HCT116 (cell line): Measurements from ENCODE around the gene YWHAQ. TPM values are rescaled to one million over a fixed set of nuclear protein-coding genes. Genes with fewer than 3 reads are reported as not detected.

Experiments
- ATAC-seq: fragments of 200-7000 bp; cut with Tn5 transposase; 2 replicates; pipeline ENCODE4 v1.9.1; 2020; ENCODE audit warnings: mild to moderate bottlenecking, moderate library complexity
- BruUV-seq: library from RNA; stranded (reverse); fragments of 400-500 nt; replicated peaks from 2 replicates; lab custom pipeline; 2021; lab: Mats Ljungman, UMichigan
- CTCF ChIA-PET: fragments of 300-600 bp; sonication (Branson Sonifier 250); formaldehyde crosslinking; loops from one replicate; lab custom pipeline; 2021; ENCODE audit warnings: antibody characterized with exemption; lab: Charles Lee
- POLR2A ChIA-PET: fragments of 300-600, 350-600 bp; sonication (Branson Sonifier 250); formaldehyde crosslinking; loops from one replicate; lab custom pipeline; 2021; ENCODE audit warnings: antibody characterized with exemption; lab: Charles Lee
- RAD21 ChIA-PET, 2 experiments: fragments of 300-600 bp; sonication (Branson Sonifier 250); formaldehyde crosslinking; loops; one replicate each; lab custom pipeline; 2023; ENCODE audit warnings: low total read pairs in 2 of 2; ENCODE audit not compliant: uncharacterized antibody in 2 of 2, unreplicated experiment in 2 of 2, low non-redundant PET in 1 of 2; lab: Charles Lee
- DNase-seq: peaks from one replicate; pipeline ENCODE4 v3.0.0-alpha.2; 2010; ENCODE audit warnings: low read depth, low spot score
- H2AFZ ChIP-seq: fragments of 200-600 bp; shearing (Covaris generic), sonication (generic); 2 replicates; pipeline ENCODE4 v1.6.1; 2017; ENCODE audit warnings: low read depth, mixed run types, mixed read lengths, antibody characterized with exemption, low read length; ENCODE audit not compliant: poor library complexity, severe bottlenecking
- H3K27ac ChIP-seq: 2 replicates; pipeline ENCODE4 v1.5.1; 2012; ENCODE audit warnings: low read depth, low read length
- H3K27me3 ChIP-seq: fragments of 200-600 bp; sonication (generic); 2 replicates; pipeline ENCODE4 v1.6.1; 2016; ENCODE audit warnings: mixed run types, low read length, mixed read lengths; ENCODE audit not compliant: insufficient read depth
- H3K36me3 ChIP-seq, 2 experiments: fragments of 200-500 bp in 1 of 2; fragments of 200-600 bp in 1 of 2; sonication (Bioruptor generic) in 1 of 2; sonication (generic) in 1 of 2; 2 replicates each; pipeline versions ENCODE4 v1.5.1 to v1.6.1; 2014 to 2016; ENCODE audit warnings: low read length in 2 of 2, inconsistent platforms in 1 of 2, mixed read lengths in 1 of 2, mixed run types in 1 of 2; ENCODE audit not compliant: insufficient read depth in 2 of 2, control insufficient read depth in 1 of 2
- H3K4me1 ChIP-seq, 2 experiments: fragments of 200-600 bp in 1 of 2; sonication (generic) in 1 of 2; 2 replicates each; pipeline versions ENCODE4 v1.5.1 to v1.6.1; 2012 to 2017; ENCODE audit warnings: low read length in 2 of 2, inconsistent platforms in 1 of 2, mild to moderate bottlenecking in 1 of 2, mixed read lengths in 1 of 2, mixed run types in 1 of 2, moderate library complexity in 1 of 2; ENCODE audit not compliant: insufficient read depth in 2 of 2, control insufficient read depth in 1 of 2
- H3K4me2 ChIP-seq: fragments of 200-600 bp; sonication (generic); 2 replicates; pipeline ENCODE4 v1.6.1; 2017; ENCODE audit warnings: mixed run types, low read length, mixed read lengths
- H3K4me3 ChIP-seq, 2 experiments: fragments of 200-600 bp in 1 of 2; sonication (generic) in 1 of 2; replicated peaks in 1 of 2; 2 replicates each; pipeline ENCODE4 v1.5.1; 2011 to 2016; ENCODE audit warnings: low read length in 2 of 2, control low read depth in 1 of 2, low read depth in 1 of 2, mild to moderate bottlenecking in 1 of 2, mixed read lengths in 1 of 2, mixed run types in 1 of 2
- H3K79me2 ChIP-seq: fragments of 200-600 bp; sonication (generic); 2 replicates; pipeline ENCODE4 v1.6.1; 2017; ENCODE audit warnings: mild to moderate bottlenecking, mixed run types, low read length, moderate library complexity, mixed read lengths; ENCODE audit not compliant: insufficient read depth
- H3K9ac ChIP-seq: fragments of 200-600 bp; sonication (generic); 2 replicates; pipeline ENCODE4 v1.6.1; 2016; ENCODE audit warnings: low read length, mixed read lengths
- H3K9me2 ChIP-seq: fragments of 200-600 bp; sonication (generic), shearing (Covaris generic); 2 replicates; pipeline ENCODE4 v1.6.1; 2017; ENCODE audit warnings: mixed run types, mild to moderate bottlenecking, moderate library complexity; ENCODE audit not compliant: insufficient read depth
- H3K9me3 ChIP-seq, 2 experiments: fragments of 200-500 bp in 1 of 2; fragments of 200-600 bp in 1 of 2; sonication (Bioruptor generic) in 1 of 2; sonication (generic) in 1 of 2; 2 replicates each; pipeline ENCODE4 v1.6.1; 2014 to 2017; ENCODE audit warnings: low read length in 2 of 2, mixed read lengths in 2 of 2, inconsistent platforms in 1 of 2, low read depth in 1 of 2, mild to moderate bottlenecking in 1 of 2, mixed run types in 1 of 2, moderate library complexity in 1 of 2; ENCODE audit not compliant: control insufficient read depth in 1 of 2, insufficient read depth in 1 of 2
- H4K20me1 ChIP-seq: fragments of 200-600 bp; sonication (generic), shearing (Covaris generic); 2 replicates; pipeline ENCODE4 v1.6.1; 2017; ENCODE audit warnings: mixed run types, mild to moderate bottlenecking, moderate library complexity; ENCODE audit not compliant: insufficient read depth
- ATF3 ChIP-seq: IDR thresholded peaks from 2 replicates; pipeline ENCODE4 v1.6.1; 2012
- CBX3 ChIP-seq: IDR thresholded peaks from 2 replicates; pipeline ENCODE4 v1.6.1; 2012; ENCODE audit warnings: low read depth
- CEBPB ChIP-seq: IDR thresholded peaks from 2 replicates; pipeline ENCODE4 v1.6.1; 2012; ENCODE audit warnings: low read depth
- EGR1 ChIP-seq: IDR thresholded peaks from 2 replicates; pipeline ENCODE4 v1.6.1; 2012; ENCODE audit warnings: low read depth
- ELF1 ChIP-seq: IDR thresholded peaks from 2 replicates; pipeline ENCODE4 v1.6.1; 2012; ENCODE audit warnings: low read depth, borderline replicate concordance
- EZH2 ChIP-seq: fragments of 200-600 bp; sonication (generic); IDR thresholded peaks from 2 replicates; pipeline ENCODE4 v1.6.1; 2017; ENCODE audit warnings: antibody characterized with exemption, mixed run types
- FOSL1 ChIP-seq: IDR thresholded peaks from 2 replicates; pipeline ENCODE4 v1.6.1; 2012; ENCODE audit warnings: low read depth
- JUND ChIP-seq: IDR thresholded peaks from 2 replicates; pipeline ENCODE4 v1.6.1; 2012
- MAX ChIP-seq: IDR thresholded peaks from 2 replicates; pipeline ENCODE4 v1.6.1; 2012
- POLR2A ChIP-seq: IDR thresholded peaks from 2 replicates; pipeline ENCODE4 v1.7.0; 2011; ENCODE audit warnings: borderline replicate concordance; ENCODE audit not compliant: insufficient read depth, insufficient read length; ENCODE audit errors: extremely low read depth
- POLR2AphosphoS5 ChIP-seq: IDR thresholded peaks from 2 replicates; pipeline ENCODE4 v1.6.1; 2011; ENCODE audit warnings: mild to moderate bottlenecking, low read depth, low read length, moderate library complexity
- RAD21 ChIP-seq: IDR thresholded peaks from 2 replicates; pipeline ENCODE4 v1.6.1; 2012; ENCODE audit warnings: low read depth, mild to moderate bottlenecking
- SIN3A ChIP-seq: IDR thresholded peaks from 2 replicates; pipeline ENCODE4 v1.6.1; 2012; ENCODE audit warnings: low read depth
- SRF ChIP-seq: IDR thresholded peaks from 2 replicates; pipeline ENCODE4 v1.6.1; 2012; ENCODE audit warnings: low read depth
- TCF7L2 ChIP-seq: IDR thresholded peaks from 2 replicates; pipeline ENCODE4 v1.7.0; 2011; ENCODE audit warnings: borderline replicate concordance, inconsistent platforms; ENCODE audit not compliant: insufficient read depth, insufficient read length; ENCODE audit errors: extremely low read depth
- YY1 ChIP-seq: IDR thresholded peaks from 2 replicates; pipeline ENCODE4 v1.6.1; 2011; ENCODE audit warnings: low read length, low read depth, moderate library complexity, mild to moderate bottlenecking; ENCODE audit not compliant: insufficient replicate concordance; ENCODE audit errors: extremely low read depth
- ZBTB33 ChIP-seq: IDR thresholded peaks from 2 replicates; pipeline ENCODE4 v1.6.1; 2011; ENCODE audit warnings: mild to moderate bottlenecking, low read length, moderate library complexity; ENCODE audit not compliant: insufficient replicate concordance; ENCODE audit errors: extremely low read depth
- ZFX ChIP-seq: fragments of 450-650 bp; IDR thresholded peaks from 2 replicates; pipeline ENCODE4 v1.6.1; 2017
- ZNF274 ChIP-seq: fragments of 200-500 bp; sonication (Bioruptor generic); IDR thresholded peaks from 2 replicates; pipeline ENCODE4 v1.6.1; 2014; ENCODE audit warnings: mild to moderate bottlenecking, low read depth, low read length, inconsistent platforms
- intact Hi-C: fragments of 100-400 bp; cut with micrococcal nuclease; formaldehyde crosslinking; loops from 2 replicates; pipeline ENCODE4 v1.10.0; 2022
- total RNA-seq: library from RNA; stranded (reverse); gene quantifications from one replicate; pipeline ENCODE4 v1.2.1, GENCODE V29; 2021; ENCODE audit not compliant: unreplicated experiment
- TF ChIP-seq, protein P1 (sequence below), 3 experiments: fragments of 200-600 bp in 1 of 3; sonication (generic) in 1 of 3; IDR thresholded peaks in 2 of 3; conservative IDR thresholded peaks in 1 of 3; 2 replicates each; pipeline ENCODE4 v1.5.1; 2012 to 2017; ENCODE audit warnings: low read depth in 2 of 3, low read length in 2 of 3, antibody characterized with exemption in 1 of 3, borderline replicate concordance in 1 of 3, control low read depth in 1 of 3, mild to moderate bottlenecking in 1 of 3, mixed read lengths in 1 of 3, mixed run types in 1 of 3, moderate library complexity in 1 of 3; ENCODE audit not compliant: insufficient read depth in 1 of 3

Gene YWHAQ
- total RNA-seq, 1 experiment from 2014 or later = 365 TPM

GRCh38 chr2:9613291-9613690 lies 17.5 kb downstream of the YWHAQ start:
- H3K9ac ChIP-seq = no peak overlapping the region
- BruUV-seq = no TSS peak
- H3K9me2 ChIP-seq = no peaks in the 10 kb centered on the region
- H3K27ac ChIP-seq = no peak overlapping the region
- H3K79me2 ChIP-seq = peaks cover 100% of the 10 kb centered on the region
- H3K4me3 ChIP-seq = no peak overlapping the region
- no peaks in the 10 kb centered on the region for H3K27me3 ChIP-seq
- no peak overlapping the region for H2AFZ ChIP-seq
- no peak for TF ChIP-seq JUND
- no peak for TF ChIP-seq EZH2
- TF ChIP-seq SIN3A = no peak
- TF ChIP-seq ZFX = no peak
- no peak for TF ChIP-seq POLR2A
- no peak for TF ChIP-seq ELF1
- TF ChIP-seq CEBPB = no peak
- TF ChIP-seq MAX = no peak
- TF ChIP-seq SRF = no peak
- TF ChIP-seq POLR2AphosphoS5 = no peak
- no peak for TF ChIP-seq RAD21
- TF ChIP-seq ATF3 = no peak
- no peak for TF ChIP-seq TCF7L2
- no peak for TF ChIP-seq ZBTB33
- TF ChIP-seq, protein P1, sequence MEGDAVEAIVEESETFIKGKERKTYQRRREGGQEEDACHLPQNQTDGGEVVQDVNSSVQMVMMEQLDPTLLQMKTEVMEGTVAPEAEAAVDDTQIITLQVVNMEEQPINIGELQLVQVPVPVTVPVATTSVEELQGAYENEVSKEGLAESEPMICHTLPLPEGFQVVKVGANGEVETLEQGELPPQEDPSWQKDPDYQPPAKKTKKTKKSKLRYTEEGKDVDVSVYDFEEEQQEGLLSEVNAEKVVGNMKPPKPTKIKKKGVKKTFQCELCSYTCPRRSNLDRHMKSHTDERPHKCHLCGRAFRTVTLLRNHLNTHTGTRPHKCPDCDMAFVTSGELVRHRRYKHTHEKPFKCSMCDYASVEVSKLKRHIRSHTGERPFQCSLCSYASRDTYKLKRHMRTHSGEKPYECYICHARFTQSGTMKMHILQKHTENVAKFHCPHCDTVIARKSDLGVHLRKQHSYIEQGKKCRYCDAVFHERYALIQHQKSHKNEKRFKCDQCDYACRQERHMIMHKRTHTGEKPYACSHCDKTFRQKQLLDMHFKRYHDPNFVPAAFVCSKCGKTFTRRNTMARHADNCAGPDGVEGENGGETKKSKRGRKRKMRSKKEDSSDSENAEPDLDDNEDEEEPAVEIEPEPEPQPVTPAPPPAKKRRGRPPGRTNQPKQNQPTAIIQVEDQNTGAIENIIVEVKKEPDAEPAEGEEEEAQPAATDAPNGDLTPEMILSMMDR (IDR thresholded peaks at IDR 0.05 in 2 of 3, conservative IDR thresholded peaks at IDR 0.05 in 1 of 3; ENCODE audit: borderline replicate concordance in 1 of 3, insufficient read depth in 1 of 3, low read depth in 2 of 3, low read length in 2 of 3) = no peak
- no peak for TF ChIP-seq ZNF274
- no peak for TF ChIP-seq CBX3
- no peak for TF ChIP-seq FOSL1
- TF ChIP-seq YY1 = no peak
- TF ChIP-seq EGR1 = no peak
- ChIA-PET CTCF (no interaction called here), POLR2A (no interaction called here), RAD21 (no interaction called here)
- ATAC-seq (no peak), DNase-seq (no peak)
- H3K9me3 ChIP-seq = no peaks in the 10 kb centered on the region
- peaks cover 0 to 13% of the 10 kb centered on the region in 2 experiments; a peak in 1 of 4 replicates for H3K36me3 ChIP-seq
- peaks cover 57% of the 10 kb centered on the region; the same call in 1 of the 2 replicates for H4K20me1 ChIP-seq
- no peak overlapping the region for H3K4me2 ChIP-seq
- H3K4me1 ChIP-seq = peaks cover 13 to 47% of the 10 kb centered on the region in 2 experiments
- intact Hi-C loops = no loop called here
